HepG2 (cell line): ENCODE measurements around the gene DGCR8. TPM values are rescaled to one million over a fixed set of nuclear protein-coding genes. Genes with fewer than 3 reads are reported as not detected.

Experiments
- ATAC-seq: fragments of 200-7000 bp; cut with Tn5 transposase; 3 replicates; pipeline ENCODE4 v1.9.1; 2020; ENCODE audit warnings: mild to moderate bottlenecking, moderate library complexity
- BruUV-seq: library from RNA; stranded (reverse); fragments of 400-500 nt; replicated peaks from 2 replicates; lab custom pipeline; 2021; lab: Mats Ljungman, UMichigan
- CTCF ChIA-PET: fragments of 300-600 bp; formaldehyde crosslinking; extraction: SDS; loops from one replicate; lab custom pipeline; 2021; ENCODE audit warnings: low total read pairs, inconsistent platforms, low intra/inter-chr PET ratio; lab: Yijun Ruan, JAX
- POLR2A ChIA-PET: fragments of 350-600 bp; sonication (Branson Sonifier 250); formaldehyde crosslinking; loops from one replicate; lab custom pipeline; 2020; ENCODE audit warnings: antibody characterized with exemption, inconsistent platforms; lab: Yijun Ruan, JAX
- DNase-seq: peaks from one replicate; pipeline ENCODE4 v3.0.0-alpha.2; 2015; ENCODE audit warnings: low spot score
- FAIRE-seq: peaks from 3 replicates; lab custom pipeline; 2011; peaks lifted over from hg19 to GRCh38; lab: Jason Lieb, UNC
- H2AFZ ChIP-seq: one replicate; pipeline ENCODE4 v1.6.1; 2011; ENCODE audit warnings: low read length, inconsistent platforms
- H3K27ac ChIP-seq: fragments of 300-600 bp; 3 replicates; pipeline ENCODE4 v1.8.0; 2011; ENCODE audit warnings: mixed run types, mild to moderate bottlenecking, mixed read lengths, low read length, inconsistent platforms; ENCODE audit not compliant: insufficient read depth; ENCODE audit errors: extremely low read length
- H3K27me3 ChIP-seq, 2 experiments: fragments of 200-600 bp in 1 of 2; 2 replicates in 1 of 2; 3 replicates in 1 of 2; pipeline versions ENCODE4 v1.6.0 to v1.8.0; 2011; ENCODE audit warnings: low read length in 2 of 2, mild to moderate bottlenecking in 2 of 2, moderate library complexity in 2 of 2, inconsistent platforms in 1 of 2; ENCODE audit not compliant: insufficient read depth in 2 of 2, control insufficient read depth in 1 of 2
- H3K36me3 ChIP-seq, 2 experiments: fragments of 200-600 bp in 1 of 2; replicated peaks in 1 of 2; 2 replicates in 1 of 2; 3 replicates in 1 of 2; pipeline versions ENCODE4 v1.5.1 to v1.8.0; 2011; ENCODE audit warnings: low read length in 2 of 2, inconsistent platforms in 1 of 2; ENCODE audit not compliant: insufficient read depth in 2 of 2, control insufficient read depth in 1 of 2
- H3K4me1 ChIP-seq: 2 replicates; pipeline ENCODE4 v1.5.1; 2012; ENCODE audit warnings: low read length, inconsistent platforms; ENCODE audit not compliant: insufficient read depth
- H3K4me2 ChIP-seq: 2 replicates; pipeline ENCODE4 v1.6.0; 2011; ENCODE audit warnings: low read depth, low read length, inconsistent platforms
- H3K4me3 ChIP-seq, 3 experiments: fragments of 200-600 bp in 1 of 3; sonication (generic), shearing (Covaris generic) in 1 of 3; replicated peaks in 1 of 3; 2 replicates each; pipeline ENCODE4 v1.5.1; 2011 to 2016; ENCODE audit warnings: low read length in 3 of 3, inconsistent platforms in 2 of 3, low read depth in 2 of 3, mild to moderate bottlenecking in 2 of 3, control low read depth in 1 of 3, mixed read lengths in 1 of 3; ENCODE audit not compliant: insufficient read depth in 1 of 3
- H3K79me2 ChIP-seq: one replicate; pipeline ENCODE4 v1.6.1; 2011; ENCODE audit warnings: low read length, inconsistent platforms; ENCODE audit not compliant: insufficient read depth
- H3K9ac ChIP-seq: 2 replicates; pipeline ENCODE4 v1.6.0; 2011; ENCODE audit warnings: mild to moderate bottlenecking, low read depth, low read length, inconsistent platforms; ENCODE audit not compliant: insufficient read depth
- H3K9me3 ChIP-seq: 2 replicates; pipeline ENCODE4 v1.5.1; 2012; ENCODE audit warnings: mild to moderate bottlenecking, low read length
- H4K20me1 ChIP-seq: 2 replicates; pipeline ENCODE4 v1.6.0; 2011; ENCODE audit warnings: inconsistent platforms, mild to moderate bottlenecking, low read length, moderate library complexity; ENCODE audit not compliant: insufficient read depth
- AGO1 ChIP-seq: fragments of 200-400 bp; formaldehyde crosslinking; IDR thresholded peaks from 2 replicates; pipeline ENCODE4 v1.6.1; 2017; ENCODE audit warnings: mild to moderate bottlenecking, low read depth, low read length, moderate library complexity; ENCODE audit not compliant: poor library complexity, severe bottlenecking
- AGO2 ChIP-seq: fragments of 200-400 bp; formaldehyde crosslinking; optimal IDR thresholded peaks from 2 replicates; pipeline ENCODE3; 2017; ENCODE audit warnings: mild to moderate bottlenecking, low read depth, low read length, moderate library complexity
- ATF5 ChIP-seq: sonication (generic); formaldehyde crosslinking; IDR thresholded peaks from 2 replicates; pipeline ENCODE4 v1.4.0; 2020; ENCODE audit warnings: mild to moderate bottlenecking, low read depth, missing genetic modification reagents
- MBNL3 ChIP-seq: fragments of 250-450 bp; sonication (Bioruptor Pico); conservative IDR thresholded peaks from 2 replicates; pipeline ENCODE4 v1.8.0; 2022; ENCODE audit warnings: mild to moderate bottlenecking, inconsistent platforms
- NONO ChIP-seq, 2 experiments: fragments of 450-650 bp in 1 of 2; sonication (generic) in 1 of 2; formaldehyde crosslinking in 1 of 2; IDR thresholded peaks in 1 of 2; conservative IDR thresholded peaks in 1 of 2; 2 replicates each; pipeline versions ENCODE4 v1.6.1 to v1.8.0; 2017 to 2022; ENCODE audit warnings: mild to moderate bottlenecking in 1 of 2, missing genetic modification reagents in 1 of 2, moderate library complexity in 1 of 2
- NR1H2 ChIP-seq: sonication (generic); formaldehyde crosslinking; IDR thresholded peaks from 2 replicates; pipeline ENCODE4 v1.8.1; 2022; ENCODE audit warnings: low read depth, missing genetic modification reagents, borderline replicate concordance
- POLR2A ChIP-seq, 2 experiments: IDR thresholded peaks; 2 replicates each; pipeline ENCODE4 v1.6.1; 2011; ENCODE audit warnings: low read depth in 2 of 2, low read length in 2 of 2, mild to moderate bottlenecking in 1 of 2, moderate library complexity in 1 of 2; ENCODE audit not compliant: insufficient read depth in 1 of 2
- POLR2G ChIP-seq: fragments of 200-400 bp; formaldehyde crosslinking; IDR thresholded peaks from 2 replicates; pipeline ENCODE4 v1.6.1; 2018; ENCODE audit warnings: mild to moderate bottlenecking, low read depth, low read length, moderate library complexity
- RBM22 ChIP-seq: fragments of 200-400 bp; formaldehyde crosslinking; optimal IDR thresholded peaks from 2 replicates; pipeline ENCODE3; 2017; ENCODE audit warnings: mild to moderate bottlenecking, low read length, moderate library complexity
- SRF ChIP-seq: IDR thresholded peaks from 2 replicates; pipeline ENCODE4 v1.6.1; 2011; ENCODE audit warnings: mild to moderate bottlenecking, low read depth, low read length, moderate library complexity
- ZBTB44 ChIP-seq: sonication (generic); formaldehyde crosslinking; IDR thresholded peaks from 2 replicates; pipeline ENCODE4 v1.4.0; 2020; ENCODE audit warnings: missing genetic modification reagents
- ZNF24 ChIP-seq: fragments of 450-650 bp; IDR thresholded peaks from 2 replicates; pipeline ENCODE4 v1.6.1; 2017; ENCODE audit warnings: antibody characterized with exemption, mild to moderate bottlenecking
- ZNF343 ChIP-seq: sonication (generic); formaldehyde crosslinking; IDR thresholded peaks from 2 replicates; pipeline ENCODE4 v1.4.0; 2020; ENCODE audit warnings: mild to moderate bottlenecking, missing genetic modification reagents
- ZNF547 ChIP-seq: sonication (generic); formaldehyde crosslinking; IDR thresholded peaks from 2 replicates; pipeline ENCODE4 v1.5.1; 2020; ENCODE audit warnings: mild to moderate bottlenecking, missing genetic modification reagents
- ZNF615 ChIP-seq: sonication (generic); formaldehyde crosslinking; IDR thresholded peaks from 2 replicates; pipeline ENCODE4 v1.5.0; 2020; ENCODE audit warnings: mild to moderate bottlenecking, missing genetic modification reagents, borderline replicate concordance
- WGBS: methylation state at CpG from one replicate; pipeline ENCODE4 v1.1.6; 2017; ENCODE audit warnings: low lambda C conversion rate; 5-methylcytosine and 5-hydroxymethylcytosine counted together
- in situ Hi-C: cut with HindIII; loops from 2 replicates; pipeline ENCODE4 v1.10.0; 2017; ENCODE audit warnings: low pct_unique_long_range_greater_than_20kb; ENCODE audit not compliant: extremely low pct_ligation_motif_present
- intact Hi-C: fragments of 100-400 bp; cut with micrococcal nuclease; formaldehyde crosslinking; loops from one replicate; pipeline ENCODE4 v1.10.0; 2022; ENCODE audit not compliant: unreplicated experiment
- polyA plus RNA-seq, 8 experiments: library from polyadenylated mRNA; depleted of rRNA in 3 of 8; stranded (reverse) in 7 of 8; unstranded in 1 of 8; fragments of >200 nt; fragmentation: Illumina TruSeq in 4 of 8; extraction: Trizol in 4 of 8; gene quantifications; 2 replicates each; pipeline versions ENCODE4 v1.2.1 to v1.2.3, GENCODE V29; 2011 to 2016; ENCODE audit warnings: low read depth in 4 of 8, missing spikeins in 1 of 8, mixed read lengths in 1 of 8; ENCODE audit not compliant: insufficient read depth in 1 of 8
- total RNA-seq, 5 experiments: library from RNA; depleted of rRNA; stranded (reverse); fragments of >200 nt; fragmentation: Illumina TruSeq; extraction: Trizol; gene quantifications; 2 replicates each; pipeline ENCODE4 v1.2.3, GENCODE V29; 2016; ENCODE audit warnings: low read depth in 1 of 5
- TF ChIP-seq, protein P1 (sequence below): sonication (generic); formaldehyde crosslinking; IDR thresholded peaks from 2 replicates; pipeline ENCODE4 v1.4.0; 2020; ENCODE audit warnings: missing genetic modification reagents

Gene DGCR8
- total and polyA plus RNA-seq, 2 of the 13 experiments (the other 11 are each of a cell fraction or from before 2014, with no cell fraction given), result 10.2 to 23.2 TPM

DNA sequence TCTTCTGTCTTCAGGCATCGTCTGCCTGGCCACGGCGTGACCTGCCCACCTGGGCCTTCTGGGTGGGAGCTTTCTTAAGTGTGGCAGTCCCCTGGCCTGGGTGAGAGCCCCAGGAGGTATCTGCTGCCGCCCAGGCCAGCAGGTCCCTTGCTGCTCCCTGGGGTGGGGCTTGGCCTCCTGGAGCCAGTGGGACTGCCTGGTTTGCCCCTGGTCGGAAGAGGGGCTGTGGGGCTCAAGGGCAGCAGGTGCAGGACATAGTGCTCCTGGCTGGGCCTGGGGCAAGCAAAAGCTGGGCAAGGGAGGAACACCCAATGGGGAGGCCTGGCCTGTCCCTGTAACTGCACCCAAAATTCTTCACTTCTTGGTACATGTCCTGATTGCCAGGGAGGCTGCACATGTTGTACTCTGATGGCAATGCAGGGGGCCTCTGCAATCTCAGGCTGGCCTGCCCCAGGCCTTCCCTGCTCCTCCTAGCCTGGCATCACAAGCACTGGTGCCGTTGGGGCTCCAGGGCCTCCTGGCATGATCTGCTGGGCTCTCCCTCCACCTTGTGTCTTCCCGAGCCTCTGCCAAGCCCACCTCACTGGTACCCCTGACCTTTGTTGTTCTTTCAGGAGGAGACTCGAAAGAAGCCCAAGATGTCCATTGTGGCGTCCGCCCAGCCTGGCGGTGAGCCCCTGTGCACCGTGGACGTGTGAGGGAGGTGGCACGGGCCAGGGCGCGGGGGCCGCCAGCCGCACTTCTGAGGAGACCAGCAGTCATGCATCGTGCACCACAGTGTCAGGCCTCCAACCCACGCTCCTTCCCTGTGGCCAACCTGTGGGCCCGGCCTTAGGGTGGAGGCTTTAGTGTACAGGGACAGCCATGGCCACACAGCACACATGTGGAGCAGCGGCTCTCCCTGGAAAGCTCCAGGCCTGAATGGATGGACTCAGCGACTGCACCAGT, 29.6 kb downstream of the DGCR8 start:
- H3K36me3 ChIP-seq, result peaks cover 42 to 94% of the 10 kb centered on the region in 2 experiments
- TF ChIP-seq NONO (IDR thresholded peaks at IDR 0.05), result no peak
- TF ChIP-seq NONO (CRISPR knock-in tag; conservative IDR thresholded peaks at IDR 0.05), result 0 out of 2 replicates have a peak, but pooled peaks have one; percentile 38
- no peak for TF ChIP-seq ZBTB44
- TF ChIP-seq ZNF24, result no peak
- TF ChIP-seq SRF, result no peak
- TF ChIP-seq NR1H2, result no peak
- TF ChIP-seq ATF5, result no peak
- TF ChIP-seq POLR2G, result peak; percentile 27; the same call in 1 of the 2 replicates
- TF ChIP-seq, protein P1, sequence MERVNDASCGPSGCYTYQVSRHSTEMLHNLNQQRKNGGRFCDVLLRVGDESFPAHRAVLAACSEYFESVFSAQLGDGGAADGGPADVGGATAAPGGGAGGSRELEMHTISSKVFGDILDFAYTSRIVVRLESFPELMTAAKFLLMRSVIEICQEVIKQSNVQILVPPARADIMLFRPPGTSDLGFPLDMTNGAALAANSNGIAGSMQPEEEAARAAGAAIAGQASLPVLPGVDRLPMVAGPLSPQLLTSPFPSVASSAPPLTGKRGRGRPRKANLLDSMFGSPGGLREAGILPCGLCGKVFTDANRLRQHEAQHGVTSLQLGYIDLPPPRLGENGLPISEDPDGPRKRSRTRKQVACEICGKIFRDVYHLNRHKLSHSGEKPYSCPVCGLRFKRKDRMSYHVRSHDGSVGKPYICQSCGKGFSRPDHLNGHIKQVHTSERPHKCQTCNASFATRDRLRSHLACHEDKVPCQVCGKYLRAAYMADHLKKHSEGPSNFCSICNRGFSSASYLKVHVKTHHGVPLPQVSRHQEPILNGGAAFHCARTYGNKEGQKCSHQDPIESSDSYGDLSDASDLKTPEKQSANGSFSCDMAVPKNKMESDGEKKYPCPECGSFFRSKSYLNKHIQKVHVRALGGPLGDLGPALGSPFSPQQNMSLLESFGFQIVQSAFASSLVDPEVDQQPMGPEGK (CRISPR knock-in tag), result no peak
- TF ChIP-seq RBM22, result peak; percentile 66
- no peak for TF ChIP-seq ZNF615 (CRISPR knock-in tag)
- TF ChIP-seq AGO2, result peak; percentile 96
- TF ChIP-seq POLR2A (IDR thresholded peaks at IDR 0.05; ENCODE audit: insufficient read depth in 1 of 2, low read depth in 2 of 2, low read length in 2 of 2), result peak; percentile 33 to 47; a peak in 2 of 4 replicates
- no peak for TF ChIP-seq MBNL3
- no peak for TF ChIP-seq ZNF343 (CRISPR knock-in tag)
- no peak for TF ChIP-seq ZNF547 (CRISPR knock-in tag)
- peak; percentile 76 for TF ChIP-seq AGO1
- TF ChIP-seq, all 625 proteins: peak for 6
- Histone ChIP-seq H3K79me2 (no peaks in the 10 kb centered on the region), H2AFZ (no peak overlapping the region), H3K27ac (no peak overlapping the region), H4K20me1 (peaks cover 4% of the 10 kb centered on the region; the same call in 1 of the 2 replicates), H3K9ac (no peak overlapping the region), H3K4me3 (no peak overlapping the region), H3K9me3 (no peaks in the 10 kb centered on the region), H3K4me1 (peaks cover 10% of the 10 kb centered on the region), H3K4me2 (no peak overlapping the region), H3K27me3 (no peaks in the 10 kb centered on the region)
- intact Hi-C loops, result no loop called here
- ChIA-PET CTCF (no interaction called here), POLR2A (no interaction called here)
- DNase-seq (no peak), FAIRE-seq (no peak), ATAC-seq (no peak)
- 94% methylated on average over 8 of the region's 23 CpGs for WGBS
- no TSS peak for BruUV-seq
- in situ Hi-C loops, result no loop called here
